Uterus (tissue), 4 donors: ENCODE results near the gene HS3ST3A1. TPM values are rescaled to one million over a fixed set of nuclear protein-coding genes. Genes with fewer than 3 reads are reported as not detected.

Experiments
- DNase-seq, 2 donors: peaks; one replicate each; pipeline ENCODE4 v3.0.0-alpha.2; 2019 to 2020
- H3K27ac ChIP-seq, 2 donors: fragments of 200-600 bp; sonication (generic); 1 replicate in 1 of 2; 2 replicates in 1 of 2; pipeline ENCODE4 v1.5.1; 2016 to 2018
- H3K27me3 ChIP-seq, 2 donors: fragments of 200-600 bp; sonication (generic); one replicate each; pipeline ENCODE4 v1.5.1; 2018 to 2019; ENCODE audit warnings: control low read depth in 1 of 2
- H3K36me3 ChIP-seq, 2 donors: fragments of 200-600 bp; sonication (generic); one replicate each; pipeline ENCODE4 v1.5.1; 2019; ENCODE audit warnings: control low read depth in 1 of 2
- H3K4me1 ChIP-seq, 2 donors: fragments of 200-600 bp; sonication (generic); one replicate each; pipeline ENCODE4 v1.5.1; 2018 to 2019; ENCODE audit warnings: control low read depth in 1 of 2
- H3K4me3 ChIP-seq, 2 donors: fragments of 200-600 bp; sonication (generic); 1 replicate in 1 of 2; 2 replicates in 1 of 2; pipeline ENCODE4 v1.5.1; 2018 to 2019; ENCODE audit warnings: mild to moderate bottlenecking in 1 of 2
- H3K9me3 ChIP-seq, 2 donors: fragments of 200-600 bp; sonication (generic); one replicate each; pipeline ENCODE4 v1.5.1; 2019; ENCODE audit warnings: control low read depth in 1 of 2
- POLR2A ChIP-seq, 2 donors: fragments of 450-650 bp; IDR thresholded peaks; one replicate each; pipeline ENCODE4 v1.6.1; 2016; ENCODE audit warnings: antibody characterized with exemption in 2 of 2, mild to moderate bottlenecking in 1 of 2, moderate library complexity in 1 of 2
- intact Hi-C: fragments of 100-400 bp; cut with DNase I; formaldehyde crosslinking; loops from one replicate; pipeline ENCODE4 v1.15.1; 2023; ENCODE audit warnings: low total_unique reads
- microRNA-seq: library from miRNA; unstranded; fragments of <30 nt; microRNA quantifications from one replicate; pipeline ENCODE4, GENCODE V29; 2016; ENCODE audit warnings: borderline microRNAs expressed, borderline replicate concordance
- small RNA-seq: library from RNA; depleted of rRNA; stranded (forward); fragments of <200 nt; gene quantifications from one replicate; pipeline ENCODE3, GENCODE V24; 2016
- total RNA-seq, 4 donors: library from RNA; depleted of rRNA in 3 of 4; stranded (reverse); fragments of >200 nt in 3 of 4; gene quantifications; one replicate each; pipeline versions ENCODE4 v1.1.0 to v1.2.4, GENCODE V29; 2014 to 2023
- TF ChIP-seq, protein P1 (sequence below), 4 experiments: fragments of 200-600 bp in 2 of 4; fragments of 450-650 bp in 2 of 4; sonication (generic) in 2 of 4; IDR thresholded peaks; one replicate each; pipeline ENCODE4 v1.5.1; 2016 to 2019; ENCODE audit warnings: antibody characterized with exemption in 4 of 4, mild to moderate bottlenecking in 2 of 4, moderate library complexity in 1 of 4
- donor health status: DM: yes; HTN: yes; CAD: no.

The HS3ST3A1 gene
- total RNA-seq, 4 donors from 2014 or later = 2.1 to 7.7 (median 5.0) TPM; not detected in 1

DNA sequence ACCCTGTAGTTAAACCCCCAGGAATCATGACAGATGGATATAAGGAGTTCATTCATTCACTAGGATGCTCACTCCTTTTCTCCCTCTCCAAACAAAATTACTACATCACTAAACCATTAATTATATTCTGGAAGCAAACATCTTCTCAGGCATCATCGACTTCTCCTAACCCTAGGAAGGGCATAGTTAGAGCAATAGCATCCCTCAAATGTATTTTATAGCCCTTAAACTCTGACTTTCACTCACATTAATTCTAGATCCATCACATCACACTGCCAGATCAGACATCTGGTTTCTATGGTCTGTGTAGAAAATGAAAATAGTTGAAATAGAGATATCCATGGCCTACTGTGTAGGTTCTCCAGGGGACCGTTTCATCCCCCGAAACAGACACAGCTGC lies 143.9 kb downstream of the HS3ST3A1 start:
- intact Hi-C loops = no loop called here
- no peak overlapping the region for H3K4me3 ChIP-seq
- DNase-seq = no peak

More for the DNA sequence above, 143.9 kb downstream of the HS3ST3A1 start:
- Histone ChIP-seq H3K27ac (no peak overlapping the region), H3K9me3 (no peaks in the 10 kb centered on the region), H3K36me3 (no peaks in the 10 kb centered on the region), H3K27me3 (no peaks in the 10 kb centered on the region), H3K4me1 (no peaks in the 10 kb centered on the region)
- no peak for TF ChIP-seq POLR2A (IDR thresholded peaks at IDR 0.05)
- TF ChIP-seq, protein P1, sequence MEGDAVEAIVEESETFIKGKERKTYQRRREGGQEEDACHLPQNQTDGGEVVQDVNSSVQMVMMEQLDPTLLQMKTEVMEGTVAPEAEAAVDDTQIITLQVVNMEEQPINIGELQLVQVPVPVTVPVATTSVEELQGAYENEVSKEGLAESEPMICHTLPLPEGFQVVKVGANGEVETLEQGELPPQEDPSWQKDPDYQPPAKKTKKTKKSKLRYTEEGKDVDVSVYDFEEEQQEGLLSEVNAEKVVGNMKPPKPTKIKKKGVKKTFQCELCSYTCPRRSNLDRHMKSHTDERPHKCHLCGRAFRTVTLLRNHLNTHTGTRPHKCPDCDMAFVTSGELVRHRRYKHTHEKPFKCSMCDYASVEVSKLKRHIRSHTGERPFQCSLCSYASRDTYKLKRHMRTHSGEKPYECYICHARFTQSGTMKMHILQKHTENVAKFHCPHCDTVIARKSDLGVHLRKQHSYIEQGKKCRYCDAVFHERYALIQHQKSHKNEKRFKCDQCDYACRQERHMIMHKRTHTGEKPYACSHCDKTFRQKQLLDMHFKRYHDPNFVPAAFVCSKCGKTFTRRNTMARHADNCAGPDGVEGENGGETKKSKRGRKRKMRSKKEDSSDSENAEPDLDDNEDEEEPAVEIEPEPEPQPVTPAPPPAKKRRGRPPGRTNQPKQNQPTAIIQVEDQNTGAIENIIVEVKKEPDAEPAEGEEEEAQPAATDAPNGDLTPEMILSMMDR (IDR thresholded peaks at IDR 0.05) = no peak

Small RNA genes lying within 50 kb of the gene (microRNA-seq; reads per million reads assigned to microRNA genes)
- not detected for gene MIR548H3

Small RNA genes lying within 50 kb of the gene (small RNA-seq; reads per million reads assigned to genes)
- not detected for gene MIR548H3
